Nephron (organoid): ENCODE data around the gene TMEM95.
A peak's percentile ranks its signal among the peaks of the same experiment; 100 is the strongest.

ENCODE experiments used
- H3K27ac Mint-ChIP-seq, 3 experiments: 2 replicates each; pipeline ENCODE4 v1.8.0; 2020; ENCODE audit warnings: mixed read lengths in 3 of 3, mild to moderate bottlenecking in 2 of 3, moderate library complexity in 1 of 3
- H3K27me3 Mint-ChIP-seq: 2 replicates; pipeline ENCODE4 v1.8.0; 2021; ENCODE audit warnings: low read depth, mild to moderate bottlenecking, moderate library complexity, mixed read lengths
- H3K36me3 Mint-ChIP-seq: 2 replicates; pipeline ENCODE4 v1.8.0; 2020; ENCODE audit warnings: low read depth, mixed read lengths
- H3K4me1 Mint-ChIP-seq: 2 replicates; pipeline ENCODE4 v1.8.0; 2020; ENCODE audit warnings: mixed read lengths
- H3K4me3 Mint-ChIP-seq, 3 experiments: 2 replicates each; pipeline ENCODE4 v1.8.0; 2020; ENCODE audit warnings: mild to moderate bottlenecking in 3 of 3, mixed read lengths in 3 of 3, moderate library complexity in 2 of 3
- H3K9me3 Mint-ChIP-seq: 2 replicates; pipeline ENCODE4 v1.8.0; 2020; ENCODE audit warnings: mixed read lengths
- TF ChIP-seq, protein P1 (sequence below), 3 experiments: fragments of 200-600 bp; sonication (generic); IDR thresholded peaks; one replicate each; pipeline ENCODE4 v1.5.0; 2021; ENCODE audit warnings: antibody characterized with exemption in 3 of 3; ENCODE audit not compliant: unreplicated experiment in 3 of 3

TMEM95 gene

DNA sequence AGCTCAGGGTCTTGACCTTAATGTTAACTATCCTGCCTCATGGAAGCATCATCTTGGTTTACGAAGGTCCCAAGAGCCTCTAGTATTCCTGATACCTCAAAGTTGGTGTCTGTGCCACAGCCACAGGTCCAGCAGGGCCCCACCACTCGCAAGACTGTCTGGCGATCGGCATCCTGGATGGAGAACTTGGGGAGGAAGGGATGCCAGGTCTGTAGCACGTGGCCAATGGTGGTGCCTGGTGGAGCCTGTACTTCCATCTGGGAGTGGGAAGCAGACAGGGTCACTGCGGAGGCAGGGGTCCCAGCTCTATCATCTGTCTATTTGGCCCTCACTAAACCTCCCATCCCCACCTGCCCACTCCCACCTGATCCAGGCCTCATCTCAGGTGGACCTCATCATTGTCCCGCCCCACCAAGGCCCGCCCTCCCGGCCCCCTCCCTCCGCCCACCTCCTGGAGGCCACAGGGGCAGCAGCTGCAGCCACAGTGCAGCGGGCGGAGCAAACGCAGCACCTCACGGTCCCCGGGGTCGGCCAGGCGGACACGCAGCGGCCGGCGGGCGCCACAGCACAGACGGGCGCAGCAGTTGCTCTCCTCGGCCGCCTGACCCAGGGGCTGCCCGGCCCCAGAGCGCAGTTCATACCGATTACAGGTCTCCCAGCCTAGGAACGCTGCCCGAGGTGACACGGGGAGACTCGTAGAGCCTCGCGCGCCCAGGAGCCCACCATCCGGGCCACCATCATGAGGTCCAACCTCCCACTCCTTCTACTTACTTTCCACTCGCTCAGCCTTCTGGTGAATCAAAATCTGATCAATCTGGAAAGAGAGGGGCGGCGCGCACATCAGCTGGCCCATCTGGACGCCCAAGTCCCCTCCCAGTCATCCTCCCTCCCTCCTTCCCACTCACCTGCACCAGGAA lies 38.0 kb downstream of the TMEM95 start:
- no peaks in the 10 kb centered on the region for H3K9me3 Mint-ChIP-seq
- no peak overlapping the region for H3K27ac Mint-ChIP-seq
- peaks cover 27% of the 10 kb centered on the region for H3K36me3 Mint-ChIP-seq
- TF ChIP-seq, protein P1, sequence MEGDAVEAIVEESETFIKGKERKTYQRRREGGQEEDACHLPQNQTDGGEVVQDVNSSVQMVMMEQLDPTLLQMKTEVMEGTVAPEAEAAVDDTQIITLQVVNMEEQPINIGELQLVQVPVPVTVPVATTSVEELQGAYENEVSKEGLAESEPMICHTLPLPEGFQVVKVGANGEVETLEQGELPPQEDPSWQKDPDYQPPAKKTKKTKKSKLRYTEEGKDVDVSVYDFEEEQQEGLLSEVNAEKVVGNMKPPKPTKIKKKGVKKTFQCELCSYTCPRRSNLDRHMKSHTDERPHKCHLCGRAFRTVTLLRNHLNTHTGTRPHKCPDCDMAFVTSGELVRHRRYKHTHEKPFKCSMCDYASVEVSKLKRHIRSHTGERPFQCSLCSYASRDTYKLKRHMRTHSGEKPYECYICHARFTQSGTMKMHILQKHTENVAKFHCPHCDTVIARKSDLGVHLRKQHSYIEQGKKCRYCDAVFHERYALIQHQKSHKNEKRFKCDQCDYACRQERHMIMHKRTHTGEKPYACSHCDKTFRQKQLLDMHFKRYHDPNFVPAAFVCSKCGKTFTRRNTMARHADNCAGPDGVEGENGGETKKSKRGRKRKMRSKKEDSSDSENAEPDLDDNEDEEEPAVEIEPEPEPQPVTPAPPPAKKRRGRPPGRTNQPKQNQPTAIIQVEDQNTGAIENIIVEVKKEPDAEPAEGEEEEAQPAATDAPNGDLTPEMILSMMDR (IDR thresholded peaks at IDR 0.05; ENCODE audit: unreplicated experiment in 3 of 3): no peak
- H3K4me1 Mint-ChIP-seq: peaks cover 6% of the 10 kb centered on the region
- H3K4me3 Mint-ChIP-seq: peak overlapping the region; percentile 80 to 92 (median 91)
- H3K27me3 Mint-ChIP-seq: no peaks in the 10 kb centered on the region

DNA sequence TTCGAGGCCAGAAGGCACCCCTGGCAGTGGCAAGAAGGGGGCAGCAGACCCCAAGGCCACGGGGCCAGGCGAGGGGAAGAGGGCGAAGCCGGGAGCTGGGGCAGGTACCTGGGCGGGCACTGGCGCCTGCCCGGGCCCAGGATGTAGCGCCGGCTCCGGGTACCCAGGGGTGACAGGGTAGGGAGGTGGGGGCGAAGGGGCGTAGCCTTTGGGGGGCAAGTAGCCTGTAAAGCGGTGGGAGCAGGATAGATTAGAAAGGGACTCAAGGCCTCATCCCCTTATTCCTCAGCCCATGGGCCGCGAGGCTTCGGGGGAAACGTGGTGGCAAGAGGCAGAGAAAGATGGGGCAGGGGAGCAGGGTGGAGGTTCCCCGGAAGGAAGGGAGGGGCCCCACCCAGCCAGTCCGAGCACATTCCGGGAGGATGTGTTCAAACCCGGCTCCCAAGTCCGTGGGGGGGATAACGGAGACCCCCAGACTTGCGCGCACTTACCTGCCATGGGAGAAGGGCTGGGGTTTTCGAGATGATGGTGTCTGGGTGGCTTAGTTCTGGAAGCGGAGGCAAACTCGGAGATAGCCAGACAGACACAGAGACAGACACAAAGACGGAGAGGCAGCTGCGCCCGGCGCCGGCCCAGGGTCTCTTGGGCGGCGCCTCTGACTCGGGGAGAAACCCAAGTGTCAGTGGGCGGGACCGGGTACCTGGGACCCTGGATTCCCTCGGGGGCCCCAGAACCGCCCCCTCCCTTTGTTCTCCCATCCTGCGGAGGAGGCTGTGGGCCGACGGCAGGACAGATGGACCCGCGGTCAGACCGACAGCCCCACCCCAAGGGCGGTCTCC lies 38.9 kb downstream of the TMEM95 start:
- H3K36me3 Mint-ChIP-seq: peaks cover 24% of the 10 kb centered on the region
- no peaks in the 10 kb centered on the region for H3K27me3 Mint-ChIP-seq
- no peaks in the 10 kb centered on the region for H3K9me3 Mint-ChIP-seq
- TF ChIP-seq, protein P1 (IDR thresholded peaks at IDR 0.05; ENCODE audit: unreplicated experiment in 3 of 3): no peak
- peak overlapping the region in 2 of 3 experiments; percentile 57 to 64 for H3K27ac Mint-ChIP-seq
- H3K4me3 Mint-ChIP-seq: peak overlapping the region; percentile 91 to 92 (median 91)
- peaks cover 6% of the 10 kb centered on the region for H3K4me1 Mint-ChIP-seq

DNA sequence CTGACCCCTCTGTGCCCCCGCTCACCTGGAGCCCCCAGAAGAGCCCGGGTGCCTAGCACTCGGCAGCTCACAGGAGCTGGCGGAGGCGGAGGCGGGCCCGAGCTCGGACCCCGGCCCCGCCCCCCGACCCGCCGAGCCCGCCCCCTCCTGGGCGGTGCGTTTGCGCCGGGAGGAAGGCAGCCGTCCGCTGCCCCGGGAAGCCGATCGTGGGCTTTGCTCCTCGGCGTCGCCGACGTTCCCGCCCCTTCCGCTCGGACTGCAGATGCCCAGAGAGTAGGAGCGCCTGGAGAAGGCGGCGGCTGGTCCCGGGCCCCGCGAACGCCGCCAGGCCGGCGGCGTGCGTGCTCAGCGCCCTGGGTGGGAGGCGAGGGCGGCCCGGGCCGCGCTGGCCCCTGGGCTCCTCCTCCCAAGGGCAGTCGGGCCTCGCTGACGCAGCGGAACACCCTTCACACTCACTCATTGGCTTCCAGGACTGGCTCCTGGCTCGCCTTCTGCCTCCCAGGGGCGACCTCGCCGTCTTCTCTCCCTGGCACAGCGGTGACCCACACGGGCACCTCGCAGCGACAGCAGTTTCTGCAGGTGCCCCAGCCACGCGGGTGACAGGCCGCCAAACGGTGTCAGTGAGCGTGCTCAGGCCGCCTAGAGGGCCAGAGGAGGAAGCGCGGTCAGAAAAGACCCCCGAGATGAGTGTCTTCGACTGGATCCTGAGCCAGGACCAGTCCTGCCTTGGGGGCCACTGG lies 39.7 kb downstream of the TMEM95 start, which contains the start of gene PLSCR3:
Gene PLSCR3, minus strand, starts transcription at position 74 of the 740 bp plus-strand sequence. CDS start 415 bp downstream, outside the sequence.
- Mint-ChIP-seq H3K36me3 (peaks cover 19% of the 10 kb centered on the region), H3K27ac (peak within 1 kb of the TSS; percentile 90 to 96 (median 93)), H3K27me3 (no peaks in the 10 kb centered on the region), H3K9me3 (no peaks in the 10 kb centered on the region), H3K4me3 (peak within 1 kb of the TSS; percentile 97 to 98 (median 97)), H3K4me1 (peaks cover 6% of the 10 kb centered on the region)
- TF ChIP-seq, protein P1 (IDR thresholded peaks at IDR 0.05; ENCODE audit: unreplicated experiment in 3 of 3): peak; percentile 65 to 70 (median 69)

DNA sequence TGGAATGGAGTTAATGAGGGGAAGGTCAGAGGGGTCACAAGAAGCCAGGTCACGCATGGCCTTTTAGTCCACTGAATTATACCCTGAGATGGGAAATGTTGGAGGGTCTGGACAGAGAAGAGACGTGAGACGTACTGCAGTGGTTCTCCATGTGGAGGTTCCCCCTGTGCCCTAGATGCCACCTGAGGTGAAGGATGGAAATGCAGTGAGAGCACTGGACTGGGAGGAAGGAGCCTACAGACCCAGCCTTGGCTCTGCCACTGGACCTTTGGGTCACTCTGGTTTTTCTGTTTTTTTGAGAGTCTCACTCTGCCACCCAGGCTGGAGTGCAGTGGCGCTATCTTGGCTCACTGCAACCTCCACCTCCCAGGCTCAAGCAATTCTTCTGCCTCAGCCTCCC lies 41.2 kb downstream of the TMEM95 start:
- Mint-ChIP-seq H3K27me3 (no peaks in the 10 kb centered on the region), H3K36me3 (peaks cover 10% of the 10 kb centered on the region), H3K4me1 (peaks cover 6% of the 10 kb centered on the region), H3K9me3 (no peaks in the 10 kb centered on the region), H3K27ac (peak overlapping the region in 1 of 3 experiments; percentile 47), H3K4me3 (peak overlapping the region; percentile 2 to 31 (median 29))
- TF ChIP-seq, protein P1 (IDR thresholded peaks at IDR 0.05; ENCODE audit: unreplicated experiment in 3 of 3): no peak

DNA sequence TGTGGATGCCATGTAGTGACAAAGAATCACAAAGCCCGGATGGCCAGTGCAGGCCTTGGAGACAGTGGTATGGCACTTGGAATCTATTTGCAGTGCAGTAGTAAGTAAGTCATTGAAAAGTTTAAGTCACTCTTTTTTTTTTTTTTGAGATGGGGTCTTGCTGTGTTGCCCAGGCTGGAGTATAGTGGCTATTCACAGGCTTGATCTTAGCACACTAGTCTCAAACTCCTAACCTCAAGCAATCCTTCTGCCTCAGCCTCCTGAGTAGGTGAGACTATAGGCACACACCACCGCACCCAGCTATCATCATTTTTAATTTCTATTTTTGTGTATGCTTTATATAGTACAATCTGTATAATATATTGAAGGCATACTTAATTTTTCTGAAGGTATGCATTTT lies 43.7 kb downstream of the TMEM95 start:
- H3K27me3 Mint-ChIP-seq: no peaks in the 10 kb centered on the region
- peaks cover 10% of the 10 kb centered on the region for H3K4me1 Mint-ChIP-seq
- TF ChIP-seq, protein P1 (IDR thresholded peaks at IDR 0.05; ENCODE audit: unreplicated experiment in 3 of 3): no peak
- peak overlapping the region in 2 of 3 experiments; percentile 26 to 55 for H3K4me3 Mint-ChIP-seq
- H3K9me3 Mint-ChIP-seq: no peaks in the 10 kb centered on the region
- peak overlapping the region in 1 of 3 experiments; percentile 21 for H3K27ac Mint-ChIP-seq
- peaks cover 8% of the 10 kb centered on the region for H3K36me3 Mint-ChIP-seq
